IPS-NIHi11 (cell line): Measurements from ENCODE around the gene HRC.
"Not testable (repeated sequence)": the region's sequence is repeated elsewhere in the genome, so short reads cannot be mapped to it uniquely, and the experiment has no call there.

Experiments
- DNase-seq: peaks from one replicate; pipeline ENCODE4 v3.0.0; 2012; ENCODE audit warnings: mixed read lengths, low spot score

Gene HRC

DNA sequence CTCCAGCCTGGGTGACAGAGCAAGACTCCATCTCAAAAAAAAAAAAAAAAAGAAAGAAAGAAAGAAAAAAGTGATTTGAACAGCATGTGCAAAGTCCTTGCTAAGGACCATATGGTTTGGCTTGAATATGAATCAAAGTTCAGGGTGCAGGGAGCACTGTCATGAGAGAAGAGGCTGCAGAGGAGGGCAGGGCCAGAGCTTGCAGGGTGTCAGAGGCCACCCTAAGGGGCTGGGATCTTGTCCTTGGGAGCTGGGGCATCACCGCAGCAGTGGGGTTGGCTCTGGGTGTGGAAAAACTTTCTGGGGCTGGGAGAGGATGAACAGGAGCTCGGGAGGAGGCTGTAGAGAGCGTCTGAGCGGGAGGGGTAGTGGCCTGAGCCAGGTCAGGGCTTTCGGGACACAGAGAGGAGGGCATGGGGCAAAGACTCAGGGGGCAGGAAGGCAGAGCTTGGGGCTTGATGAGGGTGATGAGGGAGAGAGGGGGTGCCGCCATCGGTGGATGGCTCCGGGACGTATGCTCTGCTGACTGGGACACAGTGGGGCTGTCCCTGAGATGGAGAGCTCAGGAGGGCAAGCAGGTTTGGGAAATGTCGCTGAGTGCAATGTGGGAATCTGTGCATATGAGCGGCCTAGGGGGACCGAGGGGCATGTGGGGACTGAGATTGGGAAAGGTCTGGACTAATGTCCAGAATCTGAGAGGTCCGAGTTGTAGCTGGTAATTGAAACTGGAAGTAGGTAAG lies 5.4 kb upstream of the HRC start:
- DNase-seq = no peak

DNA sequence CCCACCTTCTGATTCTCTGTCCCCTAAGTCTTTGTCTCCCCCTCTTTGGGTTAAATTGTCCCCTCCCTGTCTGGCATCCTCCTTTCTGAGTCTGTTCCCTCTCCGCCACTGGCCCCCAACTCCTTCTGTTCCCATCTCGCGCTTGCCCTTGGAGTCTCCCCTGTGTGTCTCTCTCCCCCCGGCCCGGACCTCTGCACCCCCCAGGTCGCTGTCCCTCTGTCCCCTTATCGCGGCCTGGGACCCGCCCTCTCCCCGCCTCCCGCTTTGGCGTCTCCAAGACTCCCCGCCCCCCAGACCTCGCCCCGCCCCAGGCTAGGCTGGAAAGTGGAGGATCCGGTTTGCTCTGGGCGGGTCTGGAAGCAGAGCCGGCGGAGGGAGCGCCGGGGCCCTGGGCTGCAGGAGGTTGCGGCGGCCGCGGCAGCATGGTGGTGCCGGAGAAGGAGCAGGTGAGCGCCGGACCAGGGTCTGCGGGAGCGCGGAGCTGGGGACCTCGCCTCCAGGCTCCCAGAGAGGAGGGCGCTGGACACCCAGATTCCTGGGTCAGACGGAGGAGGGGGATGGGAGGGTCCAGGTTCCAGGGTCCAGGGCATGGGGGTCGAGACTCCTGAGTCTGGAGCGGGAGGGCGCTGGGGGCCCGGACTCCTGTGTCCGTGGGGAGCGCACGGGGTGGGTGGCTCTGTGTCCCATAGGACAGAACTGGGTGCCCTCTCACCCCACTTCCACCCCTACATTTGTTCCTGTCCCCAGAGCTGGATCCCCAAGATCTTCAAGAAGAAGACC lies 2.4 kb upstream of the HRC start, which contains the start of gene TRPM4:
TRPM4 (plus strand) TSS at position 348 of the 780 bp plus-strand sequence; CDS start at position 423, 75 bp downstream.
- DNase-seq = peak; percentile 93

DNA sequence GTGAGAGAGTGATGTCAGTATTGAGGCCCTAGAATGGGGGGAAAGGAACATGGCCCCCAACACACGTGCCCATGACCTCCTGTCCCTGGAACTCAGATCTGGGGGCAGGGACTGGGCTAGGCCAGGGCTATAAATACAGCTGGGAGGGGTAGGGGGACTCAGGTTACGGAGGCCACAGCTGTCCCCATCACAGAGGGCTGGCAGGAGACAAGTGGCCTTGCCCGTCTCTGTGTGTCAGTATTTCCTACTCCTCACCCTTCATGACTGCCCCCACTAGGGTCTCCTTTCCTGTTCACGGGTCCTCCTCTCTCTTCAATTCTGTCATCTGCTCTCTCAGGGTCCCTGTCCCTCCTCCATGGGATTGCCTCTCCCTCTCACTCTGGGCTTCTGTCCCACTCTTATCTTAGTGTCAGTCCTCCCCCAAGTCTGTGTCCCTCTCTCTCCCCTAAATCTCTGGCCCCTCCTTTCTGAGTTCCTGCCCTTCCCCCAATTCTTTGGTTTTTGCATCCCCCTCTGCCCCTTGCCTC lies 687 bp upstream of the HRC start:
- no peak for DNase-seq

DNA sequence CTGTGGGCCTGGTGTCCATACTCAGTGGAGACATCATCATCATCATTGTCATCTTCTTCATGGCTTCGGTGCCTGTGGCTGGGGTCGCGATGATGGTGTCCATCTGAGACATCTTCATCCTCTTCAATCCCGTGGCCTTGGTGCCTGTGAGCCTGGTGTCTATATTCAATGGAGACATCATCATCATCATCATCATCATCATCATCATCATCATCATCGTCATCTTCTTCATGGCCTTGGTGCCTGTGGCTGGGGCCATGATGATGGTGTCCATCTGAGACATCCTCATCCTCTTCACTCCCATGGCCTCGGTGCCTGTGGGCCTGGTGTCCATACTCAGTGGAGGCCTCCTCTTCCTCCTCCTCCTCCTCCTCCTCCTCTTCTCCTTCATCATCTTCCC lies 917 bp downstream of the HRC start:
- DNase-seq = no peak

DNA sequence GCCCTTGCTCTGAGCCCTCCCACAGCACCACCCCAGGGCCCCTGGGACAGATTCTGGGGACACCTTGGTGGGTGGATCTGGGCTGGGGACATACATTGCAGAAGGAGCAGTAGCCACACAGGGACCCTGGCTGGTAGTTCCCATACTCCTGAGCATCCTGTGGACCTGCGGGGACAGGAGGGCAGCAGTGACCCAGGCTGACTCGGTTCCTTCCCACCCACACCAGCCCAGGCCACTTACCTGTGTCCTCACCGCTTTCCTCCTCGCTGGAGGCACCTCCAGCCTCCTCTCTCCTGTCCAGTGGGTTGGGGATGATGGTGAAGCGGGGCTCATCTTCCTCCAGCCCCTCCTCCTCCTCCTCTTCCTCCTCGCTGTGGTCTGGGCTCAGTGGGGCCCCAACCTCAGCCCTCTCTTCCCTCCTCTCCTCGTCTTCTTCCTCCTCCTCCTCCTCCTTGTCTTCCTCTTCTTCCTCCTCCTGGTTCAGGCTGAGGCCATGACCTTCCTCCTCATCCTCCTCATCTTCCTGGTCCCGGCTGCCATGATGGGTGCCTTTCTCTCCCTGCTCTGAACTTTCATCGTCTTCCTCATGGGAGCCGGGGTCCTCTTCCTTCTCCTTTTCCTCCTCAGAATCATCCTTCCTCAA lies 1.9 kb downstream of the HRC start:
- DNase-seq = no peak

DNA sequence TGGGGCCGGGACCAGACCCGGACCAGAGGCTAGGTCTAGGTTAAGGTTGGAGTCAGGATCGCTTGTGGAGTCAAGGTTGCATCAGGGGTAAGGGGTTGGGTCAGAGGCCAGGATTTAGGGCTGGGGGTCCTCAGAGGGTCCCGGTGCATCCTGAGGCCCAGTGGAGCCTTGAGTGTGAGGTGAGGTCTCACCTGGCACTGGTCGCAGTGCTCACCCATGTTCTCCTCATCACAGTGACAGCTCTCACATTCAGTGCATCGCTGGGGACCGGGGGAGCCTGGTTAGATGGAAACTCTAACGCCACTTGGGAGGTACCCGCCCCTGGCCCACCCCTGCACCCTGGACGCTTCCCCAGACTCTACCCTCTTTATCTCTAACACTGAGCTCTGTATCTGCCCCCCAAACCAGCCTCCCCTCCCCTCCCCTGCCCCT lies 3.1 kb downstream of the HRC start:
- no peak for DNase-seq

DNA sequence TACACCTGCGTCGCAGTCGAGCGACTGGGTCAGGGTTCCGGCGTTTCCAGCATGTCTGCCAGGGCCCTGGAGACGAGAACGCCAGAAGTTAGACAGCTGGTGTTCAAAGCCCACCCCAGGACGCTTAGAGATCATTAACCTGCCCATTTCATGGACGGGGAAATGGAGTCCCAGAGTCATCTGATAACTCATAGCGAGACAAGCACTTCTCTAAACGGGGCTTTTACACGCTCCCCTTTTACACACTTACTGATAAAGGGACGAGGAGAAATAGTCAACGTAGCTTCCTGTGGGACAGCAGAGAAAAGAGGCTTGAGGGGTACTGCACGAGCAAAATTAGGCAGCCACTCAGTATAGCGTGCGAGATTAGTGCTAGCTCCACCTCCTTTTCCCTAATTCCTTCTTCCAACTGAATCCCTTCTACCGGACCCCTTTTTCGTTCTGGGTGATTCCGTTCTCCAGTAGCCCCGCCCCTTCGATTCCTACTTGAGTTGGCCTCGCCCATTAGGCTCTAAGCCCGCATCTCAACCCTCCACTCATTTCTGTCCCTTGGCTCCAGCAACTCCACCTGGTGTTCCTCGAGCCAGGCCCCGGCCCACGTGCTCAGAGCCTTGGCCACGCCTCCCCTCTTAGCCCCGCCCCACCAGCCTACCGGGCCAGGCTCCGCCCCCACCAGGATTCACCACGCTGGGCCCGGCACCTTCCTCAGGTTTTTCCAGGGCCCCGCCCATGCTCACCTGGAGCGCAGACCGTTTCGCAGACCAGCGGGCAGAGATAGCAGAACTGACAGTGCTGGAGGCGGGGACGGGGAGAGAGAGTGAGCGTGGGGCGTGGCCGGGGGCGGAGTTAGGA lies 3.7 kb downstream of the HRC start:
- peak; percentile 88 for DNase-seq

DNA sequence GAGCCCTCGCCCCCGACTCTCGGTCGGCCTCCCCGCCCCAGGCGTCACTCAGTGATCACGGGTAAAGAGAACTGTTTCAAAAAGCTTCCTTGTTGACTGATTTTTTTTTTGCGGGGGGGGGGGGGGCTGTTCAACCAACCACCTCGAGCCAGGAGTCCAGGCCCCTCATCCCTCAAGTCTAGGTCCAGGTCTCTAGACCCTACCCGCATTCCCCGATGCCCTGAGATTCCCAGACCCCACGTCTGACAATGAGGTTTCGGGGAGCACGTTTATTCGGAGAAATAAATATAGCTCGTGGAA lies 4.3 kb downstream of the HRC start:
- no peak for DNase-seq

DNA sequence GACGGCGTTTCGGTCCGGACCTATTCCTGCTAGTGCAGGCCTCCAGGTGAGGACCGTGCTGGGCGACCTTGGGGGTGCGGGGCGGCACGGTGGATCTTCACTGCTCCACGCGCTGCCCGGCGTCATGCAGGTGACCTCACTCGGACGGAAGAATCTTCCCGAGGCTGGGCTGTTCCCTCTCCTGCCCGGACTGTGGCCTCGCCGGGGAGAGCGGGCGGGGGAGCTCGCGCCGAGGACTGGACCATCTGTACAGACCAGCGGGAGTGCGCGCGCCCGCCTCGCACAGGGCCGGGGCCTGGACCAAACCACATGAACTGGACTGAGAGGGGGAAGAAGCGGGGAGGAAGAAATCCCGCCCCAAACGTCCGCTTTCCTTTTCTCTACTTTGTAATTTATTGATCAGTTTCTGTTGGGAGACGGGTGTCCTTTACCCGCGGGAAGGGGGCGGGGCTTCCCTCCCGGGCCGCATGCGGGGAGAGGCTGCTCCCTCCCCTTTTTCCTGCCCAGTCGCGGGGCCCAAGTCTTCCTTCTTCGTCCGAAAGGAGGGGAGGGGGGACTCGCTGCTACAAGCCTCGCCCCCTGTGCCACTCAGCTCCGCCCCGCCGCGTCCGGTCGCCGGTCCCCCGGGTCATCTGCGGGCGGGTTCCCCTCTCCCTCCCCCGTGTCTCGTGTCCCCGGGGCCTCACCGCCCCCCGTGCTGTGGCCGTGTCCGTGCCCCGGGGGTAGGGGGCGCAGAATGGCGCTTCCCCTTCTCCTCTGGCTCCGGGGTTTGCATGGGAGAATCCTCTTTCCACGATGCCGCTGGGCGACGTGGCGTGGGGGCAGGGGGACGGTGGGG lies 4.9 kb downstream of the HRC start:
- DNase-seq = peak; percentile 79

DNA sequence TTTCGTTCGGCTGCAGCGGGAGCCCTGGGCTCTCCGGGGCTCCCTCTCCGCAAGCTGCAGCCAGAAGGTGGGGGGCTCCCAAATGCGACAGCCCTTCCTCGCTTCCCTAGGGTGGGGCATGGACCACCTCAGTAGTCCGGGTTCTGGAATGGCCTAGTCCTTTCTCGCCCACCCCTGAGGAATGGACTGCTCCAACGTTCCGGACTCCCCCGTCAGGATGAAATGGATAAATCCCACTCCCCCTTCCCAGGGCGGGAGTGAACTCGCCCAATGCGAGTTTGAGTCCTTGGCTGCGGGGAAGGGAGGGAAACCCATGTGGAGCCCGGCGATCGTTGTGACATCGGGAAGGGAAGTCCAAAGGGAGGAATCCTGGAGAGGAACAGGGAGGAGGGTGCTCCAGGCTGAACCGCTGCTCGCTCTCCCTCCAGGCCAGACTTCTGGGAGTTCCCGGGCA lies 5.5 kb downstream of the HRC start:
- DNase-seq = peak; percentile 48

DNA sequence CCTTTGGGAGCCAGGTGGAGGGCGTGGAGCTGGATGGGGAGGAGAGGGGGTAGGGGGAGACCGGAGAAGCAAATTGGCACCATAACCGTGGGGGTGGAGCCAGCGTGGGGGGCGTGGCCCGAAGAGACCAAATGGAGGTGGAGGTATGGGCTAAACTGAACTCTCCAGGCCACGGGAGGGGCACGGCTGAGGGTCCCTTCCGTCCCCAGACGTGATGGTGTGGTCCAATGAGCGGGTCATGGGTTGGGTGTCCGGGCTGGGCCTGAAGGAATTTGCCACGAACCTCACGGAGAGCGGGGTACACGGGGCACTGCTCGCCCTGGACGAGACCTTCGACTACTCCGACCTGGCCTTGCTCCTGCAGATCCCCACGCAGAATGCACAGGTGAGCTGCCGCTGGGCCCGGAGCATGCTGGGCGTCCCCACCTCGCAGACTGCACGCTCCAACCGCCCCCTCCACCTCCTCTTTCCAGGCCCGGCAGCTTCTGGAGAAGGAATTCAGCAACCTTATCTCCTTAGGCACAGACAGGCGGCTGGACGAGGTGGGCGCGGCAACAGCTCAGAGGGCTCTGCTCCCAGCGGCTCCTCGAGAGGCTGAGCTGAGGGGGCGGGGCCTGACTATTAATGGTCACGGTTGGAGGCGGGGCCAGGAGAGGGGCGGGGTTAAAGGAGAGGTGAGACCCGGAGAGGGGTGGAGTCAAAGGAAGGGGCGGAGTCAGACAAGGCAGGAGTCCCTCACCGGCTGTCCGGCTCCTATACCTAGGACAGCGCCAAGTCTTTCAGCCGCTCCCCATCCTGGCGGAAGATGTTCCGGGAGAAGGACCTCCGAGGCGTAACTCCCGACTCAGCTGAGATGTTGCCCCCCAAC lies 6.2 kb downstream of the HRC start:
- DNase-seq = peak; percentile 87

DNA sequence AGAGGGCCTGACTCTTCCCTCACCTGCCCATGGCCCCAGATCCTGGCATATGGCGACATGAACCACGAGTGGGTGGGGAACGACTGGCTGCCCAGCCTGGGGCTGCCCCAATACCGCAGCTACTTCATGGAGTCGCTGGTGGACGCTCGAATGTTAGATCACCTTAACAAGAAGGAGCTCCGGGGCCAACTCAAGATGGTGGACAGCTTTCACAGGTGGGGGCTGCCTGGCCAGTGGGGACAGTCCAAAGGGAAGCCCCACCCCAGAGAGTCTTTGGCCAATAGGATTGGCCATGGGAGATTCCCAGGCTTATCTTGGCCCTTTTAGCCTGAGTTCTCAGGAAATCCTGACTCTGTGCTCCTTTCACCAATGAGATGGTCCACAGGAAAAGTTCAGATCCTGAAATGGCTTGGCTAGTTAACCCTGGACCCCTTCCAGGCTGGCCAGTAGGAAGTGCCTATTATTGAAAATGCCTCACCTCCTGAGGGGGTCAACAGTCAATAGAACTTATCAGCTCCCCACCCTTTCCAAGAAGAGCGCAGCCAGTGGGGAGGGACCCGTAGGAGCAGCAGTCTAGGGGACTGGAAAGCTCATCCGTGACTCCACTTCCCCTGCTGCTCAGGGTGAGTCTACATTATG lies 7.0 kb downstream of the HRC start:
- DNase-seq = no peak

DNA sequence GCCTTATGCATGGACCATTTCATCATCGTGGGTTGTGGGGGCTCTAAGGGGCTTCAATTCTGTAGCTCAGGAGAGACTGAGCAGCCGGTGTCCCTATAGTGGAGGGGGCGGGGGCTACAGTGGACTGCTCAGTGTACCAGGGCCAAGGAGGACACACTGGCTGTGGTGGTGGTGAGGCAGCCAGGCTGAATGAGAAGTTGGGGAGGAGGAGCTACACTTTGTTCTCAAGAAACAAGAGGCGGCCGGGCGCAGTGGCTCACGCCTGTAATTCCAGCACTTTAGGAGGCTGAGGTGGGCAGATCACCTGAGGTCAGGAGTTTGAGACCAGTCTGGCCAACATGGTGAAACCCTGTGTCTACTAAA lies 8.8 kb downstream of the HRC start:
- not testable (repeated sequence) for DNase-seq

DNA sequence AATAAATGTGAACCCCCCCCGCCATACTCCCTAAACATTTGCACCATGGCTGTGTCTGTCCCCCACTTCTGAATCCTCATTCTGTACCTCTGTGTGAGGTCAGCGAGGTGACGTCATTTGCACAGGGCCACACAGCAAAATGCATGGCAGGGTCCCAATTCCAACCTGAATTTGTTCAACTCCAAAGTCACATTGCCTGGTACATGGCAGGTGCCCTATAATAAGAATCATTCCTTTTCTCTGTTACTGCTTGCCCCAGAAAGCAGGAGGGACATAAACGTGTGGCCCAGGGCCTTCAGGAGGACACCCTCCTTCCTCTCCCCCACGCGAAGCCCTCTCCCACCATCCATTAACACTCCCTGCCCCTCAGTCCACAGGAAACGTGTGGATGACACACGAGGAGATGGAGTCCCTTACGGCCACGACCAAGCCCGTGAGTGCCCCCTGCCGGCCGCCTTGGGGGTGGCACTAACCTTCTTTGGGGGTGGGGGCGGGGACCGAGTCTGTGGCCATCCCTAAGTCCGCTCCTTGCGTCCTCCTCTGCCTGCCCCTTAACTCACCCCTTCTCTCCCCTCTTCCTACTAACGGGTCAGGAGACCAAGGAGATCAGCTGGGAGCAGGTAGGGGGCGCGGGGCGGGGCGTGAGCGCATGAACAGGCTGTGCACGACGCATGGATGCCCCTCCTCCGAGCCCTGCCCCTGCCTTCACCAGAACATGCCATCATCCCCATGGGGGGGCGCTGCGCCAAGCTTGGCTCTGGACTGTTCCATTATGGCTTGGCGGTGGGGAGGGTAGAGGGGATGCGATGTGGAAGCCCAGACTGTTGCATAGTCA lies 9.4 kb downstream of the HRC start:
- DNase-seq = peak; percentile 76

DNA sequence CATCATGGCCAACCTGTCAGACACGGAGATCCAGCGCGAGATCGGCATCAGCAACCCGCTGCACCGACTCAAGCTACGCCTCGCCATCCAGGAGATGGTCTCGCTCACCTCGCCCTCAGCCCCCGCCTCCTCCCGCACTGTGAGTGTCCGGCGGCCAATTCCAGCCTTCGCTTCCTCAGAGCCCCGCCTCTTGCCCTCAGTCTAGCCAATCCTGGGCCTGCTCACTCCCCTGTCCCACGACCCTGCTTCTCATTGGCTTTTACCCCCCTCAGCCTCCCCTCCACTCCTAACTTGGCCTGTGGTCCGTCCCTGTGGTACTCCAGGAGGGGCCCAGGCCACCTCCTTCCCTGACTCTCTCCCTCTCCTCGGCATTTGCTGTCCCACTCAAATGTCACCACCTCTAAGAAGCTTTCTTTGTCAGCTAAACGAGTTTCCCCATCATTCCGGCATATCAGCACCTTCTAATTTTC lies 12.3 kb downstream of the HRC start:
- DNase-seq = peak; percentile 90

DNA sequence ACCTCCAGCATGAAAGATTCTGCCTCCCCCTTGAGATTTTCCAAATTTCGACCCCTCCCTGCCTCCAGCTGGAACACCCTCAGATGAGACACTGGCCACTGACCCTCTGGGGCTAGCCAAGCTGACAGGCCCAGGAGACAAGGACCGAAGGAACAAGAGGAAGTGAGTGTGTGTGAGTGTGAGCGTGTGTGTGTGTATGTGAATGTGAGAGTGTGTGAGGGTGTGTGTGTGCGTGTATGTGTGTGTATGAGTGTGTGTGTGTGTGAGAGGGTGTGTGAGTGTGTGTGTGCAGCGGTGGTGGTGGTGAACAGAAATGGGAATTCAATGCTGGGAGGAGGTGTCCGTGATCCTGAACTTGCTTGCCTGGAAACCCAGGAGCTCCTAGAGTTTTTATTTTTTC lies 13.8 kb downstream of the HRC start:
- DNase-seq = no peak

DNA sequence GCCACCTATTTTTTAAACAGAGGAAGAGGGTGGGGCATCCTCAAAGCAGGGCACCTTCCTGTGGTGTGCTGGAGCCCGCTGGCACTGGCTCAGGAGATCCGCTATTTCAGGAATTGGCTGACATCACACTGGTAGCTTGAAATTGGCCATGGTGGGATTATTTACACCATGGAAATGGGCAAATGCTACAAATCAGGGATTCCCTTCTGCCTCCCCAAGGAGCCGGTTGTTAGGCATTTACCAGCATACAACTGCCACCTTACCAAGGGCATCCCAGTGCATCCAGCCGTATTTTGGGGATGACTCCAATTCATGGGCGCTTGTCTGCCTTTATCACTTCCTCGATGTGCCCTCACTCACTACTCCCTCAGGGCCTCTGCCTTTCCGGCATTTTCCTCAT lies 14.2 kb downstream of the HRC start:
- no peak for DNase-seq

DNA sequence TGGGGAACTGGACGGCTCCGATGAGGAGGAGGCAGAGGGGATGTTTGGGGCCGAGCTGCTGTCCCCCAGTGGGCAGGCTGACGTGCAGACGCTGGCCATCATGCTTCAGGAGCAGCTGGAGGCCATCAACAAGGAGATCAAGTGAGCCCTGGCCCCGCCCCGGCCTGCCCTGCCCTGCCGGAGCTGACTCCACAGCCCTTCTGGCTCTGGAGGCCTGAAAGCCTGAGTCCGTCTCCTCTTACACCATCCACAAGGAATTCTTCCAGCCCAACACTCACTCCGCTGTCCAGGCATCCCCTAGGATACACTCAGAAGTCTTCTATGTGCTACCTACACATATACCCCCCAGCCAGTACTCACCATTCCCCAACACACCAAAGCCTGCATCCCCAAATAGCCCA lies 18.4 kb downstream of the HRC start:
- DNase-seq = no peak
